Gastroesophageal sphincter (tissue), 4 donors: ENCODE results near the gene SAP25. TPM values are rescaled to one million over a fixed set of nuclear protein-coding genes. Genes with fewer than 3 reads are reported as not detected.
"Not testable (repeated sequence)": the region's sequence is repeated elsewhere in the genome, so short reads cannot be mapped to it uniquely, and the experiment has no call there.

ENCODE experiments used
- ATAC-seq: fragments of 150-250 bp; one replicate; pipeline ENCODE4 v1.9.1; 2016; ENCODE audit warnings: mild to moderate bottlenecking, moderate library complexity
- H3K27ac ChIP-seq, 4 donors: fragments of 200-600 bp; sonication (generic) in 3 of 4; 1 replicate in 3 of 4; 2 replicates in 1 of 4; pipeline ENCODE4 v1.5.1; 2016 to 2019
- H3K27me3 ChIP-seq: fragments of 200-600 bp; sonication (generic); one replicate; pipeline ENCODE4 v1.5.1; 2019
- H3K36me3 ChIP-seq, 2 donors: fragments of 200-600 bp; sonication (generic); one replicate each; pipeline ENCODE4 v1.5.1; 2019; ENCODE audit warnings: control low read depth in 1 of 2
- H3K4me1 ChIP-seq, 3 donors: fragments of 200-600 bp; sonication (generic); 1 replicate in 2 of 3; 2 replicates in 1 of 3; pipeline ENCODE4 v1.5.1; 2016 to 2019; ENCODE audit warnings: control low read depth in 2 of 3
- H3K4me3 ChIP-seq, 2 donors: fragments of 200-600 bp; sonication (generic); one replicate each; pipeline ENCODE4 v1.5.1; 2019; ENCODE audit warnings: mild to moderate bottlenecking in 1 of 2, moderate library complexity in 1 of 2
- H3K9me3 ChIP-seq, 3 donors: fragments of 200-600 bp; sonication (generic); one replicate each; pipeline ENCODE4 v1.5.1; 2017 to 2019; ENCODE audit warnings: control low read depth in 2 of 3
- CTCF ChIP-seq, 4 experiments: fragments of 200-600 bp in 2 of 4; fragments of 450-650 bp in 2 of 4; sonication (generic) in 1 of 4; IDR thresholded peaks; one replicate each; pipeline ENCODE4 v1.5.1; 2017 to 2019; ENCODE audit warnings: antibody characterized with exemption in 4 of 4, mild to moderate bottlenecking in 2 of 4, moderate library complexity in 2 of 4
- EP300 ChIP-seq: sonication (generic); formaldehyde crosslinking; IDR thresholded peaks from one replicate; pipeline ENCODE4 v1.6.1; 2017; ENCODE audit warnings: antibody characterized with exemption, mild to moderate bottlenecking
- POLR2A ChIP-seq, 2 donors: fragments of 450-650 bp; IDR thresholded peaks; one replicate each; pipeline ENCODE4 v1.6.1; 2017; ENCODE audit warnings: antibody characterized with exemption in 2 of 2, mild to moderate bottlenecking in 2 of 2, moderate library complexity in 1 of 2
- POLR2AphosphoS5 ChIP-seq: sonication (generic); formaldehyde crosslinking; IDR thresholded peaks from one replicate; pipeline ENCODE4 v1.6.1; 2017; ENCODE audit warnings: antibody characterized with exemption
- WGBS, 2 donors: methylation state at CpG; one replicate each; pipeline ENCODE4 v1.1.5; 2018; ENCODE audit warnings: low coverage in 1 of 2; 5-methylcytosine and 5-hydroxymethylcytosine counted together
- total RNA-seq, 4 donors: library from RNA; depleted of rRNA; stranded (reverse); fragments of >200 nt; gene quantifications; one replicate each; pipeline ENCODE4 v1.1.0, GENCODE V29; 2016

The SAP25 gene
- total RNA-seq, 4 donors from 2014 or later = 5.6 TPM; not detected in 3

- H3K4me1 ChIP-seq = peaks cover 0 to 10% (median 0%) of the 10 kb centered on the region in 3 donors
- no peak for TF ChIP-seq EP300
- TF ChIP-seq CTCF (IDR thresholded peaks at IDR 0.05) = no peak
- no peak for TF ChIP-seq POLR2AphosphoS5
- no peak for TF ChIP-seq POLR2A (IDR thresholded peaks at IDR 0.05)
- 78 to 82% methylated on average over 3 to 4 of the region's 4 CpGs for WGBS, 2 donors
- H3K27me3 ChIP-seq = no peaks in the 10 kb centered on the region
- peaks cover 4 to 83% of the 10 kb centered on the region in 2 donors for H3K36me3 ChIP-seq
- H3K27ac ChIP-seq = no peak overlapping the region
- no peak for ATAC-seq
- no peaks in the 10 kb centered on the region for H3K9me3 ChIP-seq
- no peak overlapping the region for H3K4me3 ChIP-seq
Measured at GRCh38 chr7:100556541-100556940, 17.2 kb downstream of the SAP25 start.

- Histone ChIP-seq H3K27ac (no peak overlapping the region), H3K27me3 (no peaks in the 10 kb centered on the region), H3K36me3 (peaks cover 4 to 85% of the 10 kb centered on the region in 2 donors), H3K4me1 (peaks cover 0 to 10% (median 0%) of the 10 kb centered on the region in 3 donors), H3K4me3 (no peak overlapping the region), H3K9me3 (no peaks in the 10 kb centered on the region)
- no peak for TF ChIP-seq CTCF (IDR thresholded peaks at IDR 0.05)
- no peak for TF ChIP-seq POLR2A (IDR thresholded peaks at IDR 0.05)
- TF ChIP-seq POLR2AphosphoS5 = no peak
- TF ChIP-seq EP300 = no peak
- WGBS, 2 donors = 78 to 79% methylated on average over 3 to 5 of the region's 5 CpGs
- ATAC-seq = no peak
Measured at GRCh38 chr7:100555701-100556100, 18.0 kb downstream of the SAP25 start.

GRCh38 chr7:100553032-100553431, 20.7 kb downstream of the SAP25 start:
- TF ChIP-seq EP300 (no peak), POLR2AphosphoS5 (no peak), CTCF (IDR thresholded peaks at IDR 0.05) (no peak), POLR2A (IDR thresholded peaks at IDR 0.05) (no peak)
- Histone ChIP-seq H3K27me3 (no peaks in the 10 kb centered on the region), H3K36me3 (peaks cover 4 to 87% of the 10 kb centered on the region in 2 donors), H3K9me3 (no peaks in the 10 kb centered on the region), H3K27ac (no peak overlapping the region), H3K4me3 (no peak overlapping the region), H3K4me1 (peaks cover 6 to 18% (median 8%) of the 10 kb centered on the region in 3 donors)
- ATAC-seq = no peak
- 88 to 100% methylated on average over 3 of the region's 3 CpGs for WGBS, 2 donors

- WGBS, 2 donors = 100% methylated on average over 2 of the region's 2 CpGs; no CpG with 5 or more reads in 1 of the 2 donors
- Histone ChIP-seq H3K9me3 (no peaks in the 10 kb centered on the region), H3K27ac (no peak overlapping the region), H3K4me3 (no peak overlapping the region), H3K27me3 (no peaks in the 10 kb centered on the region), H3K4me1 (peaks cover 11 to 23% (median 12%) of the 10 kb centered on the region in 3 donors), H3K36me3 (peaks cover 4 to 82% of the 10 kb centered on the region in 2 donors)
- ATAC-seq = no peak
- TF ChIP-seq POLR2AphosphoS5 = no peak
- no peak for TF ChIP-seq POLR2A (IDR thresholded peaks at IDR 0.05)
- TF ChIP-seq CTCF (IDR thresholded peaks at IDR 0.05) = no peak
Measured at GRCh38 chr7:100552532-100552931, 21.2 kb downstream of the SAP25 start.

- Histone ChIP-seq H3K27ac (peak overlapping the region; percentile 90 to 98 (median 96)), H3K4me1 (peaks cover 46 to 64% (median 48%) of the 10 kb centered on the region in 3 donors), H3K36me3 (peaks cover 4 to 45% of the 10 kb centered on the region in 2 donors)
- 52 to 82% methylated on average over 5 of the region's 5 CpGs for WGBS, 2 donors
- H3K9me3 ChIP-seq, ATAC-seq, H3K27me3 ChIP-seq, H3K4me3 ChIP-seq: not testable (repeated sequence)
Measured at GRCh38 chr7:100548446-100548845, 25.3 kb downstream of the SAP25 start.
